Sigmoid colon (tissue), 4 donors: ENCODE data around the gene FNDC10.

Source experiments
- POLR2AphosphoS5 ChIP-seq, 4 donors: sonication (generic); formaldehyde crosslinking; IDR thresholded peaks; one replicate each; pipeline ENCODE4 v1.6.1; 2017; ENCODE audit warnings: antibody characterized with exemption in 4 of 4
- TF ChIP-seq, protein P1 (sequence below), 4 experiments: fragments of 450-650 bp in 3 of 4; fragments of 200-600 bp in 1 of 4; IDR thresholded peaks; one replicate each; pipeline ENCODE4 v1.5.1; 2016 to 2019; ENCODE audit warnings: antibody characterized with exemption in 4 of 4, mild to moderate bottlenecking in 3 of 4, moderate library complexity in 2 of 4

DNA sequence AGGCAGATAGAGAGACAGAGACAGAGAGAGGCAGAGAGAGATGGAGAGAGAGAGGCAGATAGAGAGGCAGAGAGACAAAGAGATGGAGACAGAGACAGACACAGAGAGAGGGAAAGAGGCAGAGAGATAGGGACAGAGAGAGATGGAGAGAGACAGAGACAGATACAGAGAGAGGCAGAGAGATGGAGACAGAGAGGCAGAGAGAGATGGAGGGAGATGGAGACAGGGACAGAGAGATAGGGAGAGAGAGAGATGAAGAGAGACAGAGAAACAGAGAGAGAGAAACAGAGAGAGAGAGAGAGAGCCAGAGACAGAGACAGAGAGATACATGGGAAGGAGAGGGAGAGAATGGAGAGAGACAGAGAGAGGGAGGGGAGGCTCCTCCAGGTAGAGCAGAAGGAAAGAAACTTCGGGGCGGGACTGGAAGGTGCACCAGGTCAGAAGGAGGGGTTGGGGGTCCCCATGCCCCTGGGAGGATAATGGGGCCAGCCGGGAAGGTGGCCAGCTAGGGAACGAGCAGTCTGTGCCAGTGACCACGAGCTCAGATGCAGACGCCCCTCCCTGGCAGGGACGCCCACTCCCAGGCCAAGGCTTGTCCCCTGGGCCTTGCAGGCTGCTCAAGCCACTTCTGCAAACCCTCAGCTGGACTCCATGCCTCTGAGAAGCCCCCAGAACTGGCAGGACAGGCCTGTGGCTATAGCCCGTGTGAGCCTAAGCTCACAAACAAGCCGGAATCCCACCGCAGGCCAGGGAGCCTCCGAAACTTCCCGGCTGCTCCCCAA lies 3.3 kb downstream of the FNDC10 start:
- TF ChIP-seq POLR2AphosphoS5 (IDR thresholded peaks at IDR 0.05): no peak
- TF ChIP-seq, protein P1, sequence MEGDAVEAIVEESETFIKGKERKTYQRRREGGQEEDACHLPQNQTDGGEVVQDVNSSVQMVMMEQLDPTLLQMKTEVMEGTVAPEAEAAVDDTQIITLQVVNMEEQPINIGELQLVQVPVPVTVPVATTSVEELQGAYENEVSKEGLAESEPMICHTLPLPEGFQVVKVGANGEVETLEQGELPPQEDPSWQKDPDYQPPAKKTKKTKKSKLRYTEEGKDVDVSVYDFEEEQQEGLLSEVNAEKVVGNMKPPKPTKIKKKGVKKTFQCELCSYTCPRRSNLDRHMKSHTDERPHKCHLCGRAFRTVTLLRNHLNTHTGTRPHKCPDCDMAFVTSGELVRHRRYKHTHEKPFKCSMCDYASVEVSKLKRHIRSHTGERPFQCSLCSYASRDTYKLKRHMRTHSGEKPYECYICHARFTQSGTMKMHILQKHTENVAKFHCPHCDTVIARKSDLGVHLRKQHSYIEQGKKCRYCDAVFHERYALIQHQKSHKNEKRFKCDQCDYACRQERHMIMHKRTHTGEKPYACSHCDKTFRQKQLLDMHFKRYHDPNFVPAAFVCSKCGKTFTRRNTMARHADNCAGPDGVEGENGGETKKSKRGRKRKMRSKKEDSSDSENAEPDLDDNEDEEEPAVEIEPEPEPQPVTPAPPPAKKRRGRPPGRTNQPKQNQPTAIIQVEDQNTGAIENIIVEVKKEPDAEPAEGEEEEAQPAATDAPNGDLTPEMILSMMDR (IDR thresholded peaks at IDR 0.05): no peak
